ENCODE data around the gene PDGFD.

The PDGFD gene

DNA sequence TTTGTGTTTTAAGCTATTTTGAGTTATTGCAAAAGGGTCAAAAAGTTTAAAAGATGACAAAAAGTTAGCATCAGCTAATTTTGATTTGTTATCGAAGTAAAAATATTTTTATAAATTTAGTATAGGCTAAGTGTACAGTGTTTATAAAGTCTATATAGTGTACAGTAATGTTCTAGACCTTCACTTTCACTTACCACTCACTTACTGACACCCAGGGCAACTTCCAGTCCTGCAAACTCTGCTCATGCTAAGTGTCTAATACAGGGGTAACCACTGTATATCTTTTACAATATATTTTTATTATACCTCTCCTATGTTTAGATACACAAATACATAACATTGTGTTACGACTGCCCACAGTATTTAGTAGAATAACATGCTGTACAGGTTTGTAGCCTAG is 59.7 kb downstream of the PDGFD start:
- intact Hi-C loops (cut with DNase I): no loop called here
- no peak for DNase-seq

- DNase-seq: no peak
- intact Hi-C loops (cut with DNase I): no loop called here
Observed at GRCh38 chr11:104098555-104098954, 65.4 kb downstream of the PDGFD start.

DNA sequence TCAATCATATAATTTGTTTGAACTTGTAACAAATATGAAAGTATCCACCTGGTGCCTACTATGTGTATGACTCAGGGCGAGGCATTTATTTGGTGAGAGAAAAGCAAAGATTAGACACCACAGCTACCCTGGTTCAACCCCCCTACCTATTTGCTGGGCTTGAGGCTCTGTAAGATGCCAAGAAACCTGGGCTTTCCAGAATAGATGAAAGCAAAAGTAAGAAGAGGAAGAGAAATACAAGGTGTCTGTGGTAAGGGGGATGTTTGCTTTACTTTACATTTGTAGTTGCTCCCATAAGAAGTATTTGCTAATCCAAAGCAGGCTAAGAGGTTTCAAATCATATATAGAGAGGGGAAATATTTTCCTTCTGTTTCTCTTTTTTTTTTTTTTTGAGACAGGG is 65.8 kb downstream of the PDGFD start:
- intact Hi-C loops (cut with DNase I): no loop called here
- no peak for DNase-seq

- no peak for DNase-seq
- intact Hi-C loops (cut with DNase I): no loop called here
Observed at GRCh38 chr11:104096900-104097299, 67.0 kb downstream of the PDGFD start.

DNA sequence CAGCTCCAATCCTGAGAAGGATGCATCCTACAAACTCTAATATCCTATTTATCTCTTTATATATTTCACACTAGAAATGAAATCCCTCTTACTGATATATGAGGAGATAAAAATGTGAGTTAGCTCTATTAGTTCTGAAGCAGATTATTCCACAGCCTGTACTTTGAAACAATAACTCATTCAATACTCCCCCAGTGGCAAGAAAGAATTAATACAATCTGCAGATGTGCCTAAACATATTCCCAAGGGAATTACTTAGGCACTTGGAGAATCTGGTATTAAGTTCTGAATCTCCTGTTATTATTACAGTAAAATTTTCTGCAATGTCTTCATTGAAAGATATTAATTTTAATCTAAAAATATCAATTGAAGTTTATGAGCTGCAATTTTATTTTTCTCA is 68.2 kb downstream of the PDGFD start:
- no peak for DNase-seq
- intact Hi-C loops (cut with DNase I): no loop called here

DNA sequence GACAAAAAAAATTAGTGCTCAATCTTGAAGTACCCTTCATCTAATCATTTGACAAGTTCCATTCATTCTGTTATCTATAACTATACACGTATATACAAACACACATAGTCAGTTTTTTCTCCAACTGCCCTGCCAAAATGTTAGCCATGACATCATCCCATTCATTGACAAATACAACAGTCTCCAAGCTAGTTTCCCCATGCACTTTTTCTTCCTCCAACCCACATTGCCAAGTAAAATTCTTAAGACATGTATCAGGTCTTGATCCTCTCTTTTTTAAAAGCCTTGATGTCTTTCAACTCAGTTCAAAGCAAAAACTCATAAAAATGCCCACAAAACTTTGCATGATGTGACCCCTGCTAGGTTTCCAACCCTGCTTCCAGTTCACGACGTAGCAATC is 69.4 kb downstream of the PDGFD start:
- intact Hi-C loops (cut with DNase I): no loop called here

DNA sequence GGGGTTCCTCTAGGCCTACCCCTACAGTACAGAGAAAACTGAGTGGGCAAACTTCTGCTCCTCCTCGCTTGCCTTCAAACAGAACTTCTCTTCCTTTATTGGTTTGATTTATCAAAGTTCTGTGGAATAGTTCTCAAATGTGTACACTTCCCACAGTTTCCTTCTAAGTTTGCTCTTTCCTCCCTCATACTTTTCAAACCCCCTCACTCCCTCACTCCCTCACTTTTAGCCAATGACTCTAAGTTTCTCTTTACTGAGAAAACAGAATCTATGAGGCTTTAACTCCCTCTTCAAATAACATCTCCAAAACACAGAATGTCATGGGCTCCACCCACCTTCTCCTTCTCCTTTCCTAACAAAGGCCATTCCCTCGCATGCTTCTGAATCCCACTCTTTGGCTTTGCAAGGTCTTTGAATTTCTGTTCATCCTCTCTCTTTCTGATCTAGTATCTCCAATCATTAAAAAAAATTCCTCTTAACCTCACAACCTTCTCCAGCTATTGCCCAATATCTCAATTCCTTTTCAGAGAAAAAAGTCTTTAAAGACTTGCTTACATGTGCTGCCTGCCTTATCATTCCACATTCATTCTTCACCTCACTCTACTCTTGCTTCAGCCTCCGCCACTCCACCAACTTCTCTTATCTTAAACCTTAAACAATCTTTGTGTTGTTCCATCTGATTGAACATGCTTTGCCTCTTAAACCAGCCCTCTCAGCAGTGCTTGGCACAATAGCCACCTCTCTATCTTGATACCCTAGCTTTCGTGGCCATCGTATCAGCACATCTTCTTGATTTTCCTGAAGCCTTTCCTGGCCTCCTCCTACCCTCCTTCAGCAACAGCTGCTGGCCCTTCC is 70.3 kb downstream of the PDGFD start:
- DNase-seq: no peak
- intact Hi-C loops (cut with DNase I): no loop called here

More for the DNA sequence above, 69.4 kb downstream of the PDGFD start:
- no peak for DNase-seq

GRCh38 chr11:104092744-104093143 is 71.2 kb downstream of the PDGFD start:
- DNase-seq: no peak
- intact Hi-C loops (cut with DNase I): no loop called here

DNA sequence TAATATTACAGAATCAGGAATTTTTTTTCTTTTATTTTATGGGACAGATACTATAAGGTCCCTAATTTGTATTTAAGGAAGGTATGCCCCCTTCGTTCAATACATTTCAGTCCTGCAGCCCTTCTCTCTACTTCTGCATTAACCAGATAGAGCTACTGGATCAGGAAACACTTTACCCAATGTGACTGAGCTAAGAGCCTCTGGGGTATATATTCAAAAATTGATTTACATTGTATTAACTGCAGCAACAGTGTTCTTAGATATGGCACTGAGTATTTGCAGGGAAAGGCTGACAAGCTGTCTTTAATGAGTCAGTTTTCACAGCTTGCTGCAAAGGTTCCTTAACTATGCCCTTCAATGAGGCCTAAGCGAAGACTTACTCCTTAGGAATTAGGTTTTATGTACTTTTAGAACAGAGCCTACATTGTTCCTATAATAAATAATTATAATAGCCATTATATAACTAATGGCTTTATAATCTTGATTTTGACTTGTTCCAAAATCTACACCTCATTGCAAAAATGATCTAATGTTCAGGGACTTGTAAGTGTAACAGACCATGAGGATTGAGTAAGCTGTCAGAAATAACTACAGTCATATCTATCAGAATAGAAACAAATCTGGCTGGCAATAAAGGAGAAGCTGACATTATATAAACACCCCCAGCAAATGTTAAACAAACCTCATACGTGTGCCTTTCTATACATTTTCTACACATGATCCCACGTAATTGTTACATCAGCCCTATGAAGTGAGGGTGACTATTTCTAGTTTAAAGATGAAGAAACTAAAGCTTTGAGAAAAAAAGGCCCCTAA is 72.5 kb downstream of the PDGFD start:
- no peak for DNase-seq
- intact Hi-C loops (cut with DNase I): no loop called here

GRCh38 chr11:104090767-104091166 is 73.2 kb downstream of the PDGFD start:
- no peak for DNase-seq
- intact Hi-C loops (cut with DNase I): no loop called here

GRCh38 chr11:104089481-104089880 is 74.5 kb downstream of the PDGFD start:
- intact Hi-C loops (cut with DNase I): no loop called here
- DNase-seq: no peak

- DNase-seq: no peak
- intact Hi-C loops (cut with DNase I): no loop called here
Observed at GRCh38 chr11:104086621-104087020, 77.3 kb downstream of the PDGFD start.

DNA sequence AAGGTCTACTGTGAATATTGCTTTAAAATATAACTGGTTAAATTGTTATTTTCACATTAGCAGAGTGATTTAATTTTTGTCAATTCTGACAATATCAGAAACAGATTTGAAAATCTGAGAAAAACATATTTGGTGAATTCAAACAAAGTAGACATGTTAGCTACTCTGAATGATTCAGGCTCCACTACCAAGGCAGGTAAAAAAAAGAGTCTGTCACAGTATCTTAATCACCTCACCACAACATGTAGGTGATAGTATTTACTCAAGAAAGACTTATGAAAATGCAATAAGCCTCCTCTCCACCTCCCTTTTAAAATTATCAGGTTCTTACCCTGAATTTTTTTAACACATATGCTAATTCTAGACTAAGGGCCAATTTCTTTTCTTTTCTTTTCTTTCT is 85.0 kb downstream of the PDGFD start:
- DNase-seq: no peak
- intact Hi-C loops (cut with DNase I): no loop called here

- intact Hi-C loops (cut with DNase I): no loop called here
- no peak for DNase-seq
Observed at GRCh38 chr11:104078245-104078644, 85.7 kb downstream of the PDGFD start.

- intact Hi-C loops (cut with DNase I): no loop called here
- no peak for DNase-seq
Observed at GRCh38 chr11:104076455-104076854, 87.5 kb downstream of the PDGFD start.

DNA sequence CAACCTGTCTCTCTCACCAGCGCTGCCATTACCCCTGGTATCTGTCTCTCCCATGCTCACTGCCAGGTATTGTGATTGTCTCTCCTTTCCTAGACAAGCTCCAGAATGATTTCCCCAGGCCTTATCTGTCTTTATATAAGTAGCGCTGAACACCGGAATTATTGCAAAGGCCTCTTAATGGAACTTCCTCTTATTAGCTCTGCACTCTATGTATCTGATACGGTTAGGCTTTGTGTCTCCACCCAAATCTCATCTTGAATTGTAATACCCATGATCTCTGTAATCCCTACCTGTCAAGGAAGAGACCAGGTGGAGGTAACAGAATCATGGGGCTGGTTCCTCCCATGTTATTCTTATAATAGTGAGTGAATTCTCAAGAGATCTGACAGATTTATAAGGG is 88.2 kb downstream of the PDGFD start:
- intact Hi-C loops (cut with DNase I): no loop called here
- no peak for DNase-seq

DNA sequence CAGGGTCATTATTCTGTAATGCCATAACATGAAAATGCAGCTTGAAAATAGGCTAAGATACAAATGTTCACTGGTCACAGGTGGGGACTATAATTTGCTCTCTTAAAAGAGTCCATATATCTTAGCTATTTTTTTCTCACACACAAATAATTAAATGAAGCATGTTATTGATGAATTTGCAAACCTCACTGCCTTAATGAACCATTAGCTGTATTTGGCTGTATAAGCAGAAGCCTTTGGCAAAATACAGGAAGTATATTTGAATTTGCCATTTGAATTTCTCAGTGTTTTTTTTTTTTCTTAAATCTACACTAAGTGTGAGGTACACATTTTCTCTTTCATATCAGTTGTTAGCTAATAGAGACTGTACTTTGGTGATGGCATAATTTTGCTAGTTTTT is 88.9 kb downstream of the PDGFD start:
- intact Hi-C loops (cut with DNase I): no loop called here
- no peak for DNase-seq

DNA sequence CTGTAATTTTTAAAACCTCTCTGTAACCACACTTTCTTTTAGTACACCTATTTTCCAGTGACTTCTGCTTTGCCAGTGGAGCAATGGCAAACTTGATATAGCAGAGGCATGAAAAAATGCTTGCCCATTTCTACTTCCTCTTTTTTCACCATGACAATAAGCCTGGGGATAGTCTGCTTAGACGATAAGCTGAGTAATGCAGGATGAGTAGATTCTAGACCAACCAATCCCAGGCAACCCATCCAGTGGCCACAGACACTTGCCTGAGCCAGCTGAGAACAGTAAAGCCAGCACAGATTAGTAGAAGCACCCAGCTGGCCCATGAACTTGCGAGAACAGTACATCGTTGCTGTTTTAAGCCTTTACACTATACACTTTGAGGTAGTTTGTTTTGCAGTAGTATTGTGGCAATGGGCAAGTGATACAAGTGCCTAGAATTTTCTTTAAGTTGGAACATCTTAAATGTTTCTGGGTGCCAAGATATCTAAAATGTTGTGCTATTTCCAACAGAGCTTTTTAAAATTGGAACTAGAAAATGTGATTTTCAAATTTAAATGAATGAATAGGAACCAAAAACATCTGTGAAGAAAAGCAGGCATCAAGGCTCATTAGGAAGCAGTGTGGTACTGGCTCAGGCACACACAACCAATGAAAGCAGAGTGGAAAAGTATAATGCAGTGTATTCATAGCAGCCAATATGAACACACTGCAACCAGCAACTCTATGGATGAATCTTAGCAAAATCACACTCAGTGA is 89.8 kb downstream of the PDGFD start:
- DNase-seq: no peak
- intact Hi-C loops (cut with DNase I): no loop called here

GRCh38 chr11:104067534-104067933 is 96.4 kb downstream of the PDGFD start:
- intact Hi-C loops (cut with DNase I): no loop called here
- DNase-seq: no peak
